Measurements from ENCODE around the gene GIMAP6.

- no peak for TF ChIP-seq TAF1 (IDR thresholded peaks at IDR 0.05; ENCODE audit: borderline replicate concordance, insufficient read depth, low read length)
- no peak for TF ChIP-seq POLR2AphosphoS5 (IDR thresholded peaks at IDR 0.05; ENCODE audit: low read depth, low read length)
- TF ChIP-seq REST (IDR thresholded peaks at IDR 0.05; ENCODE audit: insufficient read depth in 1 of 2, low read depth in 2 of 2, low read length in 2 of 2) = no peak
- TF ChIP-seq SIN3A (IDR thresholded peaks at IDR 0.05; ENCODE audit: borderline replicate concordance, insufficient read depth, low read length) = no peak
Observed at GRCh38 chr7:150629347-150629746, 2.8 kb downstream of the GIMAP6 start.
